Kidney epithelial cell (primary cell): ENCODE data around the gene BMAL2. TPM values are rescaled to one million over a fixed set of nuclear protein-coding genes. Genes with fewer than 3 reads are reported as not detected.

ENCODE experiments used
- DNase-seq: peaks from one replicate; pipeline ENCODE4 v3.0.0-alpha.2; 2010; ENCODE audit warnings: low read depth
- H3K27me3 ChIP-seq: 2 replicates; pipeline ENCODE4 v1.6.0; 2011; ENCODE audit warnings: low read length; ENCODE audit not compliant: control insufficient read depth, insufficient read depth
- H3K36me3 ChIP-seq: 2 replicates; pipeline ENCODE4 v1.5.1; 2011; ENCODE audit warnings: low read length; ENCODE audit not compliant: control insufficient read depth, insufficient read depth
- H3K4me3 ChIP-seq: 2 replicates; pipeline ENCODE4 v1.5.1; 2011; ENCODE audit warnings: low read depth, mild to moderate bottlenecking, control low read depth, low read length
- total RNA-seq: library from RNA; depleted of rRNA; stranded (reverse); fragments of >200 nt; gene quantifications from 2 replicates; pipeline ENCODE4 v1.2.3, GENCODE V29; 2015
- TF ChIP-seq, protein P1 (sequence below): IDR thresholded peaks from 2 replicates; pipeline ENCODE4 v1.5.1; 2011; ENCODE audit warnings: mild to moderate bottlenecking, moderate library complexity, low read length, control low read depth, inconsistent platforms; ENCODE audit not compliant: insufficient read depth, poor library complexity, severe bottlenecking

The BMAL2 gene, protein sequence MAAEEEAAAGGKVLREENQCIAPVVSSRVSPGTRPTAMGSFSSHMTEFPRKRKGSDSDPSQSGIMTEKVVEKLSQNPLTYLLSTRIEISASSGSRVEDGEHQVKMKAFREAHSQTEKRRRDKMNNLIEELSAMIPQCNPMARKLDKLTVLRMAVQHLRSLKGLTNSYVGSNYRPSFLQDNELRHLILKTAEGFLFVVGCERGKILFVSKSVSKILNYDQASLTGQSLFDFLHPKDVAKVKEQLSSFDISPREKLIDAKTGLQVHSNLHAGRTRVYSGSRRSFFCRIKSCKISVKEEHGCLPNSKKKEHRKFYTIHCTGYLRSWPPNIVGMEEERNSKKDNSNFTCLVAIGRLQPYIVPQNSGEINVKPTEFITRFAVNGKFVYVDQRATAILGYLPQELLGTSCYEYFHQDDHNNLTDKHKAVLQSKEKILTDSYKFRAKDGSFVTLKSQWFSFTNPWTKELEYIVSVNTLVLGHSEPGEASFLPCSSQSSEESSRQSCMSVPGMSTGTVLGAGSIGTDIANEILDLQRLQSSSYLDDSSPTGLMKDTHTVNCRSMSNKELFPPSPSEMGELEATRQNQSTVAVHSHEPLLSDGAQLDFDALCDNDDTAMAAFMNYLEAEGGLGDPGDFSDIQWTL
- 28.4 and 31.3 TPM in 2 replicates for total RNA-seq

DNA sequence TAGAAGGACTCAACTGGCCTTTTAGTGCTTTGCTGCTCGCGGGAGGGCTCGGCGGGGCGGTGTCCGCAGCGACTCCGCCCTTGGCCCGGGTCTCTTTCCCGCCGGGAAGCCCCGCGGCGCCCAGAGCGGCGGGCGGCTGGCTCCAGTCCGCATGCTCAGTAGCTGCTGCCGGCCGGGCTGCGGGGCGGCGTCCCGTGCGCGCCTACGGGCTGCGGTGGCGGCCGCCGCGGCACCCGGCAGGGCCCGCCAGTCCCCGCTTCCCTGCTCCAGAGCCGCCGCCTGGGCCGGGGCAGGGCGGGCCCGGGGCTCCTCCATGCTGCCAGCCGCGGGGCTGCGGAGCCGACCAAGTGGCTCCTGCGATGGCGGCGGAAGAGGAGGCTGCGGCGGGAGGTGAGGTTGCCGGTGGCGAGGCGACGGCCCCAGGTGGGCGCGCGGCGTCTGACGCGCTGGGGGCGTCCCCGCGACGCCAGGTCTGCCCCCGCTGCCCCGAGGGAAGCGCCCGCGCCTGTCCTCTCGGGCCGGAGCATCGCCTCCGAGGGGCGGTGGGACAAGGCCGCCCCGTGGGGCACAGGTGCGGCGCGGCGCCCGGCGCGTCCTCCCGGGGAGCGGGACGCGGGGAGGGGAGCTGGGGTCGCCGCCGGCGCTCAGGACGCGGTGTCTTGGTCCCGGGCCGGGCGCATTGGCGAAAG, at the start of gene BMAL2:
Gene BMAL2, plus strand, starts transcription at position 123 of the 689 bp plus-strand sequence. Its CDS starts 237 bp downstream, at position 360.
- DNase-seq: no peak
- no peaks in the 10 kb centered on the region for H3K36me3 ChIP-seq
- H3K27me3 ChIP-seq: no peaks in the 10 kb centered on the region
- H3K4me3 ChIP-seq: peak within 1 kb of the TSS; percentile 81
- TF ChIP-seq, protein P1, sequence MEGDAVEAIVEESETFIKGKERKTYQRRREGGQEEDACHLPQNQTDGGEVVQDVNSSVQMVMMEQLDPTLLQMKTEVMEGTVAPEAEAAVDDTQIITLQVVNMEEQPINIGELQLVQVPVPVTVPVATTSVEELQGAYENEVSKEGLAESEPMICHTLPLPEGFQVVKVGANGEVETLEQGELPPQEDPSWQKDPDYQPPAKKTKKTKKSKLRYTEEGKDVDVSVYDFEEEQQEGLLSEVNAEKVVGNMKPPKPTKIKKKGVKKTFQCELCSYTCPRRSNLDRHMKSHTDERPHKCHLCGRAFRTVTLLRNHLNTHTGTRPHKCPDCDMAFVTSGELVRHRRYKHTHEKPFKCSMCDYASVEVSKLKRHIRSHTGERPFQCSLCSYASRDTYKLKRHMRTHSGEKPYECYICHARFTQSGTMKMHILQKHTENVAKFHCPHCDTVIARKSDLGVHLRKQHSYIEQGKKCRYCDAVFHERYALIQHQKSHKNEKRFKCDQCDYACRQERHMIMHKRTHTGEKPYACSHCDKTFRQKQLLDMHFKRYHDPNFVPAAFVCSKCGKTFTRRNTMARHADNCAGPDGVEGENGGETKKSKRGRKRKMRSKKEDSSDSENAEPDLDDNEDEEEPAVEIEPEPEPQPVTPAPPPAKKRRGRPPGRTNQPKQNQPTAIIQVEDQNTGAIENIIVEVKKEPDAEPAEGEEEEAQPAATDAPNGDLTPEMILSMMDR: no peak

DNA sequence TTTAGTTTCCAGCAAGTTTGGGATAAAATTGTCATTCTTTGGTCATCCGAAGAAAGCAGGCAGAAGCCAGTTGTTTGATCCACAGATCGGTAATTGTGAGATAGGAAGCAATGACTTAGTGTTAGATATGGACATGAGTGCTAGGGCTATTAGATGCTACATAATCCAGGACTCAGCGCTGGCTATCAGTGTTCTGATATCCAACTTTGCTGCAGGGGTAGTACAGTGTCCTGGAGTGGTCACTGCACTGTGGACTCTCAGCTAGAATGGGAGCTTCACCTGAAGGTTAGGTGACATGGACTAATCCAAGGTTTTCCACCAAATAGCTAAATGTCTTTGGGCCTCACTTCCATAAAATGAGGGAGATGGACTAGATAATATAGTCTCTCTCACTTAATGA, 48.6 kb upstream of the BMAL2 start:
- no peaks in the 10 kb centered on the region for H3K27me3 ChIP-seq
- no peak overlapping the region for H3K4me3 ChIP-seq
- H3K36me3 ChIP-seq: no peaks in the 10 kb centered on the region
- DNase-seq: no peak
- TF ChIP-seq, protein P1: no peak

DNA sequence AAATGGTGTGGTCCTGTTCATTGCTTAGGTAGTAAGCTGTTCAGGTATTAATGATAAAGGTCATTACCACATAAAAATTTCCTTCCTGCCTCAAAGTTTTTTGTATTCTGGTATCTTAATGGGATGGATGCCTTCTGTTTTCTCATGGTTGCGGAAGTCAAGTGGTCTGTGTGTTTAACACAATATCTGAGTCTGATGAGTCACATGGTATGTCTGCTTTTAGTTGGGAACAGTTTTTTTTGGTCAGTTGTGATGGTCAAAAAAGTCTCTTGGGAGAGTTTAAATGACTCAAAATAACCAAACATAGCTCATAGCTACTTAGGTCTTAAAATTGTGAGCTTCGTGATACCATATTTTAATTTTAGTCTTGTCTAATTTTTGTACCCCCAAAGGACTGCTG, 47.9 kb upstream of the BMAL2 start:
- Histone ChIP-seq H3K27me3 (no peaks in the 10 kb centered on the region), H3K4me3 (no peak overlapping the region), H3K36me3 (no peaks in the 10 kb centered on the region)
- TF ChIP-seq, protein P1: no peak
- DNase-seq: peak; percentile 23

DNA sequence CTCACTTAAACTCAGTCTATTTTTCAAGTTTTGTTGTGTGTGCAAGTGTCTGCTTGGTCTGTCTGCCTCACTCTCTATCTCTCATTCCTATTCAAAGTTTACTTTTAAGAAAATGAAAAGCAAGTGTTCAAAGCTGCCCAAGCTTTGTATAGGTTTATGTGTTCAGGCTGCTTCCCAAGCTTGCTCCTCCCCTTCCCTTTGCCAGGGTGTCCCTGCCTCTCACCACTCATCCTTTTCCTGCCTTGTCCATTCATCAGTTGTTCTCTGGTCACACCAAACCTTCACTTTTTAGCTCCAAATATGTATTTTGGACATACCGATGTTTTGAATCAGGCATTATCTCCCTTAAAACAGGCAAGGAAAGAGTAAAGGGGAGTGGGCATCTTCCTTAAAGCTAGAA, 47.2 kb upstream of the BMAL2 start:
- TF ChIP-seq, protein P1: no peak
- DNase-seq: no peak
- Histone ChIP-seq H3K27me3 (no peaks in the 10 kb centered on the region), H3K4me3 (no peak overlapping the region), H3K36me3 (no peaks in the 10 kb centered on the region)

DNA sequence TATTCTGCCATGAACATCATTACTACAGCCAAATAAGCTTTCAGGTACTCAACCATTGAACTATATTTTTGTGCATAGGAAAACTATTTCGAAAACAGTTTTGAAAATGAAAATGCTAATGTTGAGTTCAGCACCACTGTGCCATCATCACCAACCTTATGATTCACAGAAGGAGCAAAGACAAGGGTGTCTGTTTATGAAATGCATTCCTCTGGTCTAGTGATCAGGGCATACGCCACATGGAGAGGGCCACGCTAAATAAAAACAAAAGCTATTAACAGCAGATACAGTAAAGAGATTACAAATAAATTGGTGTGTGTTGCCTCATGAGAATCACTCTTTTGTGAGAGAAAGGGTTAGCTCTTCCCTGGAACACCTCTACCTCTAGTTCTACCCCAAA, 43.2 kb upstream of the BMAL2 start:
- TF ChIP-seq, protein P1: no peak

More for the DNA sequence above, 43.2 kb upstream of the BMAL2 start:
- DNase-seq: no peak
- Histone ChIP-seq H3K4me3 (no peak overlapping the region), H3K27me3 (no peaks in the 10 kb centered on the region), H3K36me3 (no peaks in the 10 kb centered on the region)
